ENCODE results near the gene TMEM8B.

The TMEM8B gene

DNA sequence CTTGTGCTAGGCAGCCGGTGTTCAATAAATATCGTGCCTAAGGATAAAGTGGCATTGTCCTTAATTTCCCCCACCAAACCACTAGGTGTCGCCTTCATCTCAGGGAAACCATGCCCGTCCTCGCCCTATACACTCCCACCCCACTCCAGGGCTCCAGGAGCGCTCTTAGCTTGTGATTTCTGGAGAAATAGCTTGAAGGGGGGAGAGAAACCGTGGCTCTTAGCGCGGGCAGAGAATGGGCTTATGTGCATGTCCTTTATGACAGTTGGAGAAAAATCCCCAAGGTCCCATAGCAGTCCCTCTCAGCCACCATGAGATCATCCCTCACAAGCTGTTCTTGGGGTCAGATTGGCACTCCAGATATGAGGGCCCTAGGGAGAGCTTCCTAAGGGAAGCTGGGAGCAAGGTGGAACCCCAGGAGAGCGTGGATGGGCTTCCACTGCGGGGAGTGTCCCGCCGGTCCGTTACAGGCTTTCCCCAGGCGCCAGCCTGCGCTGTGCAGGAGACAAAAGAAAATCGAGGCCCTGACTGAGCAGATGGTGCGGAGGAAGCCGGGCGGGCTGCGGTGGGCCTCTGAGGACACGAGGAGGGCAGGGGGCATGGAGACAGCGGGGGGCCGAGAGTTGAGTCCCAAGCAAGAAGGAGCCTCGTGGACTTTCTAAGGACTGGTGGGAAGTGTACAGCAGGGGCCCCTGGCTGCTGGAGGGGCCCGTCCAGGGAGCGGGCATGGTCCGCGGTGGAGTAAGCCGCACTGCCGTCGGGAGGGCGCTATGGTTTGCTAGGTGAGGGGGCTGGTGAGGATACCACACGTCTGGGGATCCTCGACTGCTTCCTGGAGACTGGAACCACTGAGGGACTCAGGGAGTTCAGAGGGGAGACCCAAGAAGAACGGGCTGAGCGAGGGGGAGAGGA, 38.4 kb upstream of the TMEM8B start:
- peak; percentile 89 for DNase-seq (ENCODE audit: low read depth)
- peak overlapping the region; percentile 12 for H3K4me3 ChIP-seq (ENCODE audit: control insufficient read depth, low read depth, low read length)
- TF ChIP-seq, protein P1, sequence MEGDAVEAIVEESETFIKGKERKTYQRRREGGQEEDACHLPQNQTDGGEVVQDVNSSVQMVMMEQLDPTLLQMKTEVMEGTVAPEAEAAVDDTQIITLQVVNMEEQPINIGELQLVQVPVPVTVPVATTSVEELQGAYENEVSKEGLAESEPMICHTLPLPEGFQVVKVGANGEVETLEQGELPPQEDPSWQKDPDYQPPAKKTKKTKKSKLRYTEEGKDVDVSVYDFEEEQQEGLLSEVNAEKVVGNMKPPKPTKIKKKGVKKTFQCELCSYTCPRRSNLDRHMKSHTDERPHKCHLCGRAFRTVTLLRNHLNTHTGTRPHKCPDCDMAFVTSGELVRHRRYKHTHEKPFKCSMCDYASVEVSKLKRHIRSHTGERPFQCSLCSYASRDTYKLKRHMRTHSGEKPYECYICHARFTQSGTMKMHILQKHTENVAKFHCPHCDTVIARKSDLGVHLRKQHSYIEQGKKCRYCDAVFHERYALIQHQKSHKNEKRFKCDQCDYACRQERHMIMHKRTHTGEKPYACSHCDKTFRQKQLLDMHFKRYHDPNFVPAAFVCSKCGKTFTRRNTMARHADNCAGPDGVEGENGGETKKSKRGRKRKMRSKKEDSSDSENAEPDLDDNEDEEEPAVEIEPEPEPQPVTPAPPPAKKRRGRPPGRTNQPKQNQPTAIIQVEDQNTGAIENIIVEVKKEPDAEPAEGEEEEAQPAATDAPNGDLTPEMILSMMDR (conservative IDR thresholded peaks at IDR 0.05; ENCODE audit: control insufficient read depth, insufficient read depth, low read depth, low read length), result peak; percentile 91

DNA sequence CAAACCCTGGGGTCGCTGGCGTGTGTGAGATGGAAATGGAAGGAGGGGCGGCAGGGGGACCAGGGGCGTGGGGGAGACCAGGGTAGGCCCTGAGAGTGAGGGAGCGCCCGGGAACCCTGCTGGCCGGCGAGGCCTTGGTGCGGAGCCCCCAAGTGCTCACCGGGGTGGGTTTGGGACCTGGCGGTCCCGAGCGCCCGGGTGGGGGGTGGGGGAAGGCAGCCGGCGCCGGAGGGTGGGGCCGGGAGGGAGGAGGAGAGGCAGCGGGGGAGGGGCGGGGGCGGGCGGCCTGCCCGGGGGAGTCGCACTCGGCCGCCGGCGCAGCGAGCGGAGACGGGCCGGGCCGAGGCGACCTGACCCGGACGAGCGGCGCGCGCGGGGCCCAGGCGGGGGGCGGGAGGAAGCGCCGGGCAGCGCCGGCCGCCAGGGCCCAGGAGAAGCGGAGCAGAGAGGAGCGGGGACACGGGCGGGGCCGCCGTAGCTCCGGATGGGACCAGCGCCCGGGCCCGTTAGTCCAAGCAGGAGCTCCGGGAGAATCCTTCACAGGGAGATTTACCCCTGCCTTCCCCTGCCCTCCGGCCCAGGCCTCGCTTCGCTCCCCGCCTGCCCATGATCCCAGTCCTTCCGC, 37.6 kb upstream of the TMEM8B start, which contains the start of gene NPR2:
TSS of gene NPR2 (plus strand) at position 295 of the 625 bp plus-strand sequence. CDS start 818 bp downstream, outside the sequence.
- TF ChIP-seq, protein P1 (conservative IDR thresholded peaks at IDR 0.05; ENCODE audit: control insufficient read depth, insufficient read depth, low read depth, low read length), result no peak
- peak within 1 kb of the TSS; percentile 57 for H3K4me3 ChIP-seq (ENCODE audit: control insufficient read depth, low read depth, low read length)
- DNase-seq (ENCODE audit: low read depth), result no peak

DNA sequence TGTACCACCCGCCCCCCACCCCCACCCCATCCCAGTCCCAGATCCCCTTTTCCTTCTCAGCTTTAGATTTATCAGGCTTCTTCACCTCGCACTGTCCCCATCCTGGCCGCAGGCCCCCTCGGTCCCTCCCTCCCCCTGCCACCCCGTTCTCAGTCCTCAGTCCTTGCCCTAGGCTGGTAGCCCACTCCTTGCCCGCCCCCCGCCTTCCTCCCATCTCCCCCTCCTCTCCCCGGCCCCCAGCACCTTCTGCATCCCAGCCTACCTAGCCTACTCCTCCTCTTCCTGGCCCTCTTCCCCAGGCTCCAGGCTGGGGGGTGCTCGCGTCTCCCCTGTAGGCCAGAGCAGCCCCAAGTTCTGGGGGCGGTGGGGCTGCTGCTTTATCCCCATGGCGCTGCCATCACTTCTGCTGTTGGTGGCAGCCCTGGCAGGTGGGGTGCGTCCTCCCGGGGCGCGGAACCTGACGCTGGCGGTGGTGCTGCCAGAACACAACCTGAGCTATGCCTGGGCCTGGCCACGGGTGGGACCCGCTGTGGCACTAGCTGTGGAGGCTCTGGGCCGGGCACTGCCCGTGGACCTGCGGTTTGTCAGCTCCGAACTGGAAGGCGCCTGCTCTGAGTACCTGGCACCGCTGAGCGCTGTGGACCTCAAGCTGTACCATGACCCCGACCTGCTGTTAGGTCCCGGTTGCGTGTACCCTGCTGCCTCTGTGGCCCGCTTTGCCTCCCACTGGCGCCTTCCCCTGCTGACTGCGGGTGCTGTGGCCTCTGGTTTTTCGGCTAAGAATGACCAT, 36.8 kb upstream of the TMEM8B start:
- TF ChIP-seq, protein P1 (conservative IDR thresholded peaks at IDR 0.05; ENCODE audit: control insufficient read depth, insufficient read depth, low read depth, low read length), result no peak
- DNase-seq (ENCODE audit: low read depth), result no peak
- H3K4me3 ChIP-seq (ENCODE audit: control insufficient read depth, low read depth, low read length), result peak overlapping the region; percentile 57

DNA sequence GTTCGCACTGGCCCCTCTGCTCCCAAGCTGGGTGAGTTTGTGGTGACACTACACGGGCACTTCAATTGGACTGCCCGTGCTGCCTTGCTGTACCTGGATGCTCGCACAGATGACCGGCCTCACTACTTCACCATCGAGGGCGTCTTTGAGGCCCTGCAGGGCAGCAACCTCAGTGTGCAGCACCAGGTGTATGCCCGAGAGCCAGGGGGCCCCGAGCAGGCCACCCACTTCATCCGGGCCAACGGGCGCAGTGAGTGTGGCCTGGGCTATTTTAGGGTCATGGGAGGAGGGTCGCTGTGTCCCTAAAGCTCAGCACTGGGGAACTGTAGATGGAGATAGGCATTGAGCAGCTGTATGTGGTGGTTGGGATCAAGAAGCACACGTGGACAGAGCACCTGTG, 36.2 kb upstream of the TMEM8B start:
- TF ChIP-seq, protein P1 (conservative IDR thresholded peaks at IDR 0.05; ENCODE audit: control insufficient read depth, insufficient read depth, low read depth, low read length), result no peak
- DNase-seq (ENCODE audit: low read depth), result no peak
- peak overlapping the region; percentile 57 for H3K4me3 ChIP-seq (ENCODE audit: control insufficient read depth, low read depth, low read length)

DNA sequence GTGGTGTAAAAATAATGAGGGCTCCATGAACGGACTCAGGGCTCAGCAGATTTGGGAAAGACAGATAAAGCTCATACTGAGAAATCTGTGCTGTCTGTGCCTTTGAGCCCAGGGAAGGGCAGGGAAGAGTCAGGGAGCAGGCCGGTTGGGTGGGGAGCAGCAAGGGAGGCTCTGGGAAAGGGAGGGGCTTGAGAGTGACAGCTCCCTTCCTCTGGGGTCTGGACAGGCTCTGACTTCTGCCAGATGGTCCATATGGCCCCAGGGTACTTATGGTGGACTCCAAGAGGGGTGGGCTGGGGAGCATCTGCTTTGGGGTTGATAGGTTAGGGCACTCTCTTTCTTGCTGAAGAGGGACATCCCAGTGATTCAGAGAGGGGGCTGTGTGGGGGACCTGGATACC, 35.6 kb upstream of the TMEM8B start:
- TF ChIP-seq, protein P1 (conservative IDR thresholded peaks at IDR 0.05; ENCODE audit: control insufficient read depth, insufficient read depth, low read depth, low read length), result no peak
- peak overlapping the region; percentile 57 for H3K4me3 ChIP-seq (ENCODE audit: control insufficient read depth, low read depth, low read length)

DNA sequence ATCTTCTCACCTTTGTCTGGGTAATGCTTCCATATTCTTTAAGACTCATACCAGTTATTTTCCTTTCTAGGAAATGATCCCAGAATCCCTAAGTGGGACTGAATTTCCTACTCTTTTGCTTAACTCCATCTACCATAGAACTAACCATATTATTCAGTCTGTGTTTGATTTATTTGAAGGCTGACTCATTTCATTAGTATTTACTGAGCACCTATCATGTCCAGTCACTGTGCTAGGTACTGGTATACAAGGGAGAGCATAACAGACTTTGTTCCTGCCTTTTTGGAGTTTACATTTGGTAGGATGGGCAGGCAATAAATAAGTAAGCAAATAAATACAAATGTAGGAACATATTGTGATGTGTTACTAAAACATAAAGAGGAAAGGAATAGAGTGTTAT, 33.3 kb upstream of the TMEM8B start:
- TF ChIP-seq, protein P1 (conservative IDR thresholded peaks at IDR 0.05; ENCODE audit: control insufficient read depth, insufficient read depth, low read depth, low read length), result no peak
- H3K4me3 ChIP-seq (ENCODE audit: control insufficient read depth, low read depth, low read length), result no peak overlapping the region
- no peak for DNase-seq (ENCODE audit: low read depth)

More for the DNA sequence above, 35.6 kb upstream of the TMEM8B start:
- no peak for DNase-seq (ENCODE audit: low read depth)
